Ramos (cell line): ENCODE results near the gene SEL1L.

Source experiments
- in situ Hi-C: fragments of 300-500 bp; cut with MboI; formaldehyde crosslinking; loops from one replicate; pipeline ENCODE4 v1.14.3; 2022; ENCODE audit warnings: low sequenced_read_pairs; ENCODE audit not compliant: unreplicated experiment

SEL1L gene

DNA sequence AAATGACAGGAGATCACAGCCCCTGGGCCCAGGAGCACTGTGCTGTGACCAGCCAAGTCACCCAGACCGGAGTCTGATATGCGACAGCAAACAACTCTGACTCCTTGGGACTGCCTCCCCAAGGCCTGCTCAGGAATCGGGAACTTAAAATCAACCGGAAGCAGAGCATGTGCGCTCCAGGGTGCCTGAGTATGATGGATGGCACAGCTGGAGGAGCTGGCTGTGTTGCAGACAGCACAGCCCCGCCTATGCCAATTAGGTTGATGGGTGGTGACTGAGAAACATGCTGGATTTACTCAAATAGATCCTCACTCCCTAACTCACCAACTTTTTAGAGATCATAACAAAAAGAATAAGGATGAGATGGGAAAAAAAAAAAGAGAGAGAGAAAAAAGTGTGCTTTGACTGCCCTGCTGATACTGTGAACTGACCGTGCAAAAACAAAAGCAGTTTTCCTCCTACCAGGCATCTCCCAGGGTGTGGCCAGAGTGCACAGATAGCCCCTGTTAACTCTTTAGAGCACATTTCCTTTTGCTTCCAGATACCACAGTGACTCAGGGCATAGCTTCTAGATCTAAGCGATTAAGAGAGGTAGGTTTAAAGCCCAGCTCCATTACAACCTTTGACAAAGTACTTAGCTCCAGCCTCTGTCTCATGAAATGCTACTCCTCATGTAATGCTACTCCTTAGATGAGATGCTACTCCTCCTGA is 106.2 kb downstream of the SEL1L start:
- in situ Hi-C loops, result no loop called here

DNA sequence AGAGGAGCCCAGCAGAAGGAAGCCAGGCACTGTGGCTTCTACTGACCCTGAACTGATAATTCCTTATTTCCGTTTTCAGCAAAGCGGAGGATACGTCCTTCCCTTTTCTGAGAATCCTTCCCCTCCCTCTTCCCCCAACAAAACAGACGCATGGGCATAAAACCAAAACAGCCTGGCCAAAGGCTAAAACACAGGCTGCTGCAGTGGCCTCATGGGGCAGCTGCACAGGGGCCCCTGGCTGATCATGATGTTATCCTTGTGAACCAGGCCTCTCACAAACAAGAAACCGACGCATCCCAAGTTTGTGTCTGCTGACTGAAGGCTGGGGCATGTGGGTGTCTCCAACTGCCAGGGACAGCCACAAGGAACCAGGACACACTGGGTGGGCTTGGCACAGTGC is 110.1 kb downstream of the SEL1L start:
- in situ Hi-C loops, result no loop called here
